ENCODE data around the gene EIF2A. TPM values are rescaled to one million over a fixed set of nuclear protein-coding genes. Genes with fewer than 3 reads are reported as not detected.
"Not testable (repeated sequence)": the region's sequence is repeated elsewhere in the genome, so short reads cannot be mapped to it uniquely, and the experiment has no call there.

EIF2A gene
- total RNA-seq = 10 to 100 TPM; 77.2 to 81.9 TPM

DNA sequence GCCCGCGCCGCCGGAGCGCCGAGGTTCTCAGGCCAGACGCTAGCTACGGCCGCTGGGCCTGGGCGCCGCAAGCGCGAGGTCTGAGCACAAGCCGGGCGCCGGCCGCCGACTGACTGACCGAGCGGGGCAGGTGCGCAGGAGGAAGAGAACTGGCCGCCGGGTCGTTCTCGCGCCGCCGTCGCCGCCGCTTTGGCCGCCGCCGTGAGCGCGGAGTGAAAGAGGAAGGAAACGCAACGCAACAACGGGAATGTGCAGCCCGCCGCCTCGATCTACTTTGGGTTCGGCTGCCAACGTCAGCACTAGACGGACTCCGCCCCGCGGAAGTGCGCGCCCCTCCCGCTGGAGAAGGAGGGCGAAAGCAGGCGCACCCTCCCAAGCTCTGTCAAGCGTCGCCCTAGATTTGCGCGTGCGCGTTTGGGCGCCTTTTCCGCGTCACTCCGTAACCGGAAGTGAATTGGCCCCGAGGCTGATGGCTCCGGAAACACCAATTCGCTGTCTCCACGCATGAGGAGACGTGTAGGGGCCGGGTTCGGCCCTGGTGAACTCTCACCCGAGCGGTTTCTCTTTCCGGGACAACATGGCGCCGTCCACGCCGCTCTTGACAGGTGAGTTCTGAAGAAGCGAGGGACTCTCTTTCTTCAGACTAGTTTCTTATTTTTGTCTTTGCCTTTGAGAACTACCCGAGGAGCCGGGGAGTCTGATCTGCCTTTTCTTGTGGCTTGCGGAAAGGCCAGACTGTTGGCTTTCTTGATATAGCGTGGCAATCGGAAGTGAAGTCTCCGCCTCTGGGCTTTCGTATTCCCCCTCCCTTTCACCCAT, at the start of gene EIF2A, which contains the start of gene SERP1:
TSS of gene EIF2A (plus strand) at position 562 of the 819 bp plus-strand sequence. CDS start at position 578, 16 bp downstream.
TSS of gene SERP1 (minus strand) at position 271 of the 819 bp plus-strand sequence. CDS start 361 bp downstream, outside the sequence.
- intact Hi-C loops (cut with DNase I) = loop anchor here (10.0 kb wide), 1 partner anchor 158 kb away; the partner anchor contains the start of gene ERICH6
- Histone ChIP-seq H3K4me3 (peak within 1 kb of the TSS; percentile 87), H3K9ac (ENCODE audit: low read depth in 2 of 2, low read length in 2 of 2) (peak within 1 kb of the TSS; percentile 87 to 97), H3K4me1 (no peaks in the 10 kb centered on the region), H3K36me3 (no peaks in the 10 kb centered on the region), H3K9me3 (no peaks in the 10 kb centered on the region), H3K27me3 (no peaks in the 10 kb centered on the region), H3K27ac (peak within 1 kb of the TSS; percentile 99)
- peak; percentile 99 for DNase-seq
- TF ChIP-seq, protein P1, sequence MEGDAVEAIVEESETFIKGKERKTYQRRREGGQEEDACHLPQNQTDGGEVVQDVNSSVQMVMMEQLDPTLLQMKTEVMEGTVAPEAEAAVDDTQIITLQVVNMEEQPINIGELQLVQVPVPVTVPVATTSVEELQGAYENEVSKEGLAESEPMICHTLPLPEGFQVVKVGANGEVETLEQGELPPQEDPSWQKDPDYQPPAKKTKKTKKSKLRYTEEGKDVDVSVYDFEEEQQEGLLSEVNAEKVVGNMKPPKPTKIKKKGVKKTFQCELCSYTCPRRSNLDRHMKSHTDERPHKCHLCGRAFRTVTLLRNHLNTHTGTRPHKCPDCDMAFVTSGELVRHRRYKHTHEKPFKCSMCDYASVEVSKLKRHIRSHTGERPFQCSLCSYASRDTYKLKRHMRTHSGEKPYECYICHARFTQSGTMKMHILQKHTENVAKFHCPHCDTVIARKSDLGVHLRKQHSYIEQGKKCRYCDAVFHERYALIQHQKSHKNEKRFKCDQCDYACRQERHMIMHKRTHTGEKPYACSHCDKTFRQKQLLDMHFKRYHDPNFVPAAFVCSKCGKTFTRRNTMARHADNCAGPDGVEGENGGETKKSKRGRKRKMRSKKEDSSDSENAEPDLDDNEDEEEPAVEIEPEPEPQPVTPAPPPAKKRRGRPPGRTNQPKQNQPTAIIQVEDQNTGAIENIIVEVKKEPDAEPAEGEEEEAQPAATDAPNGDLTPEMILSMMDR (IDR thresholded peaks at IDR 0.05) = no peak

DNA sequence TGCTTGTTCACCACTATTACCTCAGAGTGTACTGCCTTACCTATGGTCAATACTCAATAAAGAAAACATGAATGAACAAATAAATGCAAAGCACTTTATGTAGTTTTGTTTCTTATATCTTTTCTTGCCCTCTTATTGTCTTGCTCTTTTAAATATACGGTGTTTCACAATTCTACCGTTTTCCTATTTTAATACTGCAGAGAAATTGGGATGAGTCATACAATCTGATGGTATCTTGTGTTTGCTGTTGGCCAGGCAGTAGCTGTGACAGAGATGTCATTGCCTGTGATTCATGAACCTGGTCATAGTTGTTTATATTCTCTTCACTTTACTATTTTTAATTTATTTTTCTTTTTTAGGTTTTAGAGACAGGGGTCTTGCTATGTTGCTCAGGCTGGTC, 48.6 kb upstream of the EIF2A start:
- TF ChIP-seq, protein P1 (IDR thresholded peaks at IDR 0.05) = no peak
- H3K27ac ChIP-seq = no peak overlapping the region
- H3K27me3 ChIP-seq = no peaks in the 10 kb centered on the region
- intact Hi-C loops (cut with DNase I) = loop anchor here (5.0 kb wide), 3 partner anchors 86 to 271 kb away; no protein-coding TSS in a partner anchor
- H3K9me3 ChIP-seq = no peaks in the 10 kb centered on the region
- H3K9ac ChIP-seq (ENCODE audit: low read depth in 2 of 2, low read length in 2 of 2) = no peak overlapping the region
- H3K4me3 ChIP-seq = no peak overlapping the region
- DNase-seq = no peak
- no peaks in the 10 kb centered on the region for H3K4me1 ChIP-seq
- H3K36me3 ChIP-seq = no peaks in the 10 kb centered on the region

DNA sequence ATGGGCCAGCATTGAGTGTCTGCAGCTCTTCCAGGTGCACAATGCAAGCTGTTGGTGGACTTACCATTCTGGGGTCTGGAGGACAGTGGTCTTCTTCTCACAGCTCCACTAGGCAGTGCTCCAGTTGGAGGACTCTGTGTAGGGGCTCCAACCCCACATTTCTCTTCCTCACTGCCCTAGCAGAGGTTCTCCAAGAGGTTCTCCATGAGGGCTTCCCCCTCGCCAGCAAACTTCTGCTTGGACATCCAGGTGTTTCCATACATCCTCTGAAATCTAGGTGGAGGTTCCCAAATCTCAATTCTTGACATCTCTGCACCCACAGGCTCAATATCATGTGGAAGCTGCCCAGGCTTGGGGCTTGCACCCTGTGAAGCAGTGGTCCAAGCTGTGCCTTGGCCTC, 45.6 kb upstream of the EIF2A start:
- H3K9ac ChIP-seq (ENCODE audit: low read depth in 2 of 2, low read length in 2 of 2); DNase-seq; H3K36me3 ChIP-seq; H3K27me3 ChIP-seq; H3K27ac ChIP-seq; intact Hi-C loops (cut with DNase I); H3K9me3 ChIP-seq; H3K4me3 ChIP-seq; H3K4me1 ChIP-seq: not testable (repeated sequence)

DNA sequence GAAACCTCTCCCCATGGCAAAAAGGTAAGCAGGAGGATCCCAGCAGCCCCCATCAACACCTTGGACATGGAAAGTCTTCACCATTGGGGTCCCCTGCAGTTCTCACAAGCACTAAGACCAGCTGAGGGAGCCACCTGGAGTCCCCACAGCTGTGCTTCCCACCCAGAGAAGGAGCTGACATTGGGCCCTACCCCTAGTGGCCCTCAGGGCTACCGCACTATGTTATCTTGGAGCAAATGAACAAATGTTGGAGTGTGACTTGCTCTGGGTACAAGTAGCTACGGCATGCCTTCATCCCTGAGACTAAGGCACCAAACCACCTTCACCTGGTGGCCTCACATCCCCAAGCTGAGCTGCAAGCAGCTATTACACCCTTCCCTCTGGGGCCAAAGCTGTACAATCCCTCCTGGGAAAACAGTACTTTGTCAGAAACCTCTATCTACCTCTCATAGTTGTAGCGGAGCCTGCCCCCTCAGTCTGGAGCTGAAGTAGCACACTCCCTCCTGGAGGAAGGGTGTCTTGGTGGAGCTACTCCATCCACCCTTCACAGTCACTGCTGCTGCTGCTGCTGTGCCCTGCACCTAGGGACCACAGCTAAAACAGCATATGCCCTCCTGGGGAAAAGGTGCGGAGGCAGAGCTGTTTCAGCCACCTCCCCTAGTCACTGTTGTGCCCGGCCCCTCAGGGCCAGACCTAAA, 43.0 kb upstream of the EIF2A start:
- Histone ChIP-seq H3K9me3 (no peaks in the 10 kb centered on the region), H3K9ac (ENCODE audit: low read depth in 2 of 2, low read length in 2 of 2) (no peak overlapping the region), H3K4me1 (no peaks in the 10 kb centered on the region), H3K4me3 (no peak overlapping the region), H3K27ac (no peak overlapping the region), H3K27me3 (no peaks in the 10 kb centered on the region), H3K36me3 (no peaks in the 10 kb centered on the region)
- intact Hi-C loops (cut with DNase I) = no loop called here
- TF ChIP-seq, protein P1 (IDR thresholded peaks at IDR 0.05) = no peak
- DNase-seq = no peak

DNA sequence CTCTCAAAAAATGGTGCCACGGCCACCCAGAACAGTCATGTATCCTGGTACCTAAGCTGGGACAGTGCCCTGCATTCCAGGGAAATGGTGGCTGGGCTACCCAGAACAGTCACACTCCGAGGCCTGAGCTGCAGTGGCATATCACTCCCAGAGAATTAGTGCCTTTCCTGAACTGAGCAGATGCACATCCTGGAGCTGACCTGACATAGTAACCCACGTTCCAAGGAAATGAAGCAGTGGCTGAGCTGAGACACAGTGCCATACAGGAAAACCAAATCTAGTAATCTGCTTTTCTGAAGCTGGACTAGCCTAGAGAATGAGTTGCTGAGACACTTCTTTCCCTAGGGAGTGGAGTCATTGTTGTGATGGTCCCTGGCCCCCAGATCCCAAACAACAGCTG, 42.1 kb upstream of the EIF2A start:
- H3K36me3 ChIP-seq = no peaks in the 10 kb centered on the region
- no peak overlapping the region for H3K27ac ChIP-seq
- no peaks in the 10 kb centered on the region for H3K9me3 ChIP-seq
- no peaks in the 10 kb centered on the region for H3K4me1 ChIP-seq
- H3K9ac ChIP-seq (ENCODE audit: low read depth in 2 of 2, low read length in 2 of 2) = no peak overlapping the region
- no peaks in the 10 kb centered on the region for H3K27me3 ChIP-seq
- TF ChIP-seq, protein P1 (IDR thresholded peaks at IDR 0.05) = no peak
- DNase-seq = no peak
- no peak overlapping the region for H3K4me3 ChIP-seq
- intact Hi-C loops (cut with DNase I) = no loop called here
